HG03060 (cell line): ENCODE data around the gene GLCCI1.

Source experiments
- ATAC-seq: cut with Tn5 transposase; IDR thresholded peaks from one replicate; pipeline ENCODE4 v1.9.1; 2021; ENCODE audit warnings: low read depth, moderate number of reproducible peaks; ENCODE audit not compliant: unreplicated experiment

Gene GLCCI1

GRCh38 chr7:7968544-7969305 is at the start of gene GLCCI1:
TSS of gene GLCCI1 (plus strand) at chr7:7968796. CDS start at chr7:7969351, 555 bp downstream.
- peak; percentile 85 for ATAC-seq

- no peak for ATAC-seq
Observed at GRCh38 chr7:7919449-7919945, 49.1 kb upstream of the GLCCI1 start.

DNA sequence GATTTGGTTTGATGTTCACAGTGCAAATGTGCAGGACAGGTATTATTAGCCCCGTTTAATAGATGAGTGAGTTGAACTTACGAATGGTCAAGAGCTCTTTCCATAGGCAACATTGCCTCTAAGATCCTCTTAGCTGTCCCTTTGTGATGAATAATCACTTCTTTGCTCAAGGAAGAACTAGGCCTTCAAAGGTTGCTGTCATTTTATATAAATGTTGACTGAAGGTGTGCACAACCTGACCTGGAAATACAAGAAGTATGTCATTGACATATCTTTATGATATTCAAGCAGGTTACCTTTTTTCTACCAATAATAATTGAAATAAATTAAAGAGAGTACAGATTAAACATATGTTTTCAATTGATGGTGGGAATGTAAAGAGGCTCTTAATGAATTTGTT is 48.5 kb upstream of the GLCCI1 start:
- no peak for ATAC-seq

DNA sequence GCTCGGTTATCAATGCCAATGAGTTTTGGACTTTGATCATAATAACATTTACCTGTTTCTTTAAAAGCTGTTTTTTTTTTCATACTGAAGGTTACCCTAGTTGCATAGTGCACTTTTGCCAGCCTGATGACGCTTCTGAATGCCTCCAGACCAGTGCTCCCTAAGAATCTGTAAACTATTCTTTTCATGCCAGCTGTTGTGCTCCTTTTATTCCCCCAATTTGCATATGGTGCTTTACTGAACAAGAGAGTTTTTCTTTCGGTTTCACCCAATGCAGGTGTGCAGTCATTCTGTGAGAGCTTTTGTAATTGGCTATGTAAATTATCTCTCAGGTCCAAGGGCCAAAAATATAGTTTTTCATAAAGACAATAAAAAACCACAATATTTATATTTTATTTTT is 48.1 kb upstream of the GLCCI1 start:
- peak; percentile 91 for ATAC-seq

- no peak for ATAC-seq
Observed at GRCh38 chr7:7921830-7922229, 46.8 kb upstream of the GLCCI1 start.

DNA sequence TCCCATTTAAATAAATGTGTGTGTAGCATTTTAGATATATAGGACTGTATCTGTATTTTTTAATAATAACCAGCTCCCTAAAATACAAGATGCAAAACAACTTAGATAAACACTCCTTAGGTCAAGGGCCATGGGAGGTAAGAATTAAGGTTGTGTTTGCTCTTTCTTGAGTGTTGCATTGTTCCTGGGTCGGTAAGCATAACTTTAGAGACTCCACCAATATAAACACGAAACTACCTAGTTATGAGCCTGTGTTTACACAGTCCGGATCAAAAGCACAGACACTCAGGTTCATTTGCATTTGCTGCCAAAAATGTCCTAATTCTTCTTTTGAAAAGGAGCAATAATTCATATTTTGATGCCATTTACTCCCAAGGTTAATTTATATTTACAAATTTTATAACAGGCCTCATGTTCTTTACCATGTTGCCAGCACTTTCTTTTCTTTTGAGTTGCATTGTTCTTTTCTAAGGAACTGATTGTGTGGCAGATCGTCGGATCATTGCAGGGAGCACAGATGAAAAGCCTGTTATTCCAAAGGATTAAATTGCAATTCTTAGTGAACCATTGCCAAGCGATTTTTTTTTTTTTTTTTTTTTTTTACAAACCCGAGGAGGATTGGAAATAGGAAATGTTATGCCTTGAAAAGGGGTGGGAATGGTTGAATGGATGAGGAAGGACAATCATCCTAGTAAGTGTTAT is 45.8 kb upstream of the GLCCI1 start:
- no peak for ATAC-seq

DNA sequence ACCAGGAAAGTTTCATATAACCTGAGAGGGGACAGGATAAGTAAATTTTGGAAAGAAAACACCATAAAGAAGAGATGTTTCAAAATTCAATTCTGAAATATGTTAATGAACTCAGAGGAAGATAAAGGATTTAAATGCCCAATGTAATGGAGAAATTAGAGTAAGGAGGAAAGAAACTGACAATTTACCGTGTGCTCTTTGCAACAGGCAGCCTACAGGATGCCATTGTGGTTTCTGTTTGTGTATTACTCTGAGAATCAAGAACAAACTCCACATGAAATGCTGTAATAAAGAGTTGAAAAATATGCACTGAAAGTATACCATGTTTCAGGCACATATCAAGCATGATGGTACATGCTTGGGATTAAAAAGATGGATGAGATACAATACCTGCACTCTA is 44.8 kb upstream of the GLCCI1 start:
- no peak for ATAC-seq

GRCh38 chr7:7924303-7924702 is 44.3 kb upstream of the GLCCI1 start:
- ATAC-seq, result no peak

DNA sequence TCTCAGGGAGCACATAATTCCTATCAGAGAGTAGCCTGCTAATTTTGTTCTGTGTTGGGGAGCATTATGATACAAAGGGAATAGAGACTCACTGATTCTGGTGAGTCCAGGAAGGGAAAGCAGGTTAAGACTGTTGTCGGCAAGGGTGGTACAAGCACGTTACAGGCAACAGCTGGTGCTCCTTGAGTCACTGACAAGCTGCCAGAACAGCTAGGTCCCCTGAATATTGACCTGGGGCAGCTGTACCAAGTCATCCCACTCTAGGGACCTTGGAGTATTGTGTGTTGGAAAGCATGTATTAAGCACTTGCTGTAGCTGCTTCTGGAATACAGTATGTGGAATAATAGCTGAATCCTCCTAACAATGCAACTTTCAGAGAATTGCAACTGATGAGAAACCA is 37.0 kb upstream of the GLCCI1 start:
- ATAC-seq, result no peak

DNA sequence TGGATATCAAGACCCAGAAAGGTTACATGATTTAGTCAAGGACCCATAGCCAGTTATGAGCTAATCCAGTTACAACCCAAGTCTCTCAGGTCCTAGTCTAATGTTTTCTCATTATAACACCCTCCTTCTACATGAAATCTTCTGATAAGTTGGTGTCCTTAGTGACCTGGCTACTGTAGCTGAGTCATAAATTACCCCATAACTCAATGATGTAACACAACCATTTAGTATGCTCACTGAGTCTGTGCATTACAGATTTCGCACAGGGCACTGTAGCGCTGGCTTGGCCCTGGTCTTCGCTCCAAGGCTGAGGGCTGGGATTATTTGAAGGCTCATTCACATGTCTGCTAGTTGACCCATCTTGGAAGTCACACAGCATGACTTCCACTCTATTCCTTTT is 36.0 kb upstream of the GLCCI1 start:
- no peak for ATAC-seq

- no peak for ATAC-seq
Observed at GRCh38 chr7:7933915-7934526, 34.6 kb upstream of the GLCCI1 start.

DNA sequence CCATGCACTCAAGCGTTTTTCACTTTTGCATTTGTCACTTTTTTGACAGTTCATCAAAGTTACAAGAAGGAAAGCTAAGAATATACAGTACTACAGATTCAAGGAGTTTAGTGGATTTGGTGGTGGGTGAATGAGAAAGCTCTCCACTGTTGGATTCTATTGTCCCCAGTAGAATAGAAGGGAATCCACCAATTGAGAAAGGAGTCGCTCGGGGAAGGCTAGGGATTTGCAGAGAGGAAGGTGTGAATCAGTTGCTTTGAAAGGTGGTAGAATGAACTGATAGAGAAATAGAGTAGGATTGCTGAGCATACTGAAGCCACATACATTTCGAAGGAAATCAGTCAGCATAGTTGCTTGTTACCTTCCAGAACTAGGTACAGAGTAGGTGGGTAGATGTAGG is 33.7 kb upstream of the GLCCI1 start:
- ATAC-seq, result no peak

GRCh38 chr7:7938471-7938870 is 30.1 kb upstream of the GLCCI1 start:
- ATAC-seq, result no peak

DNA sequence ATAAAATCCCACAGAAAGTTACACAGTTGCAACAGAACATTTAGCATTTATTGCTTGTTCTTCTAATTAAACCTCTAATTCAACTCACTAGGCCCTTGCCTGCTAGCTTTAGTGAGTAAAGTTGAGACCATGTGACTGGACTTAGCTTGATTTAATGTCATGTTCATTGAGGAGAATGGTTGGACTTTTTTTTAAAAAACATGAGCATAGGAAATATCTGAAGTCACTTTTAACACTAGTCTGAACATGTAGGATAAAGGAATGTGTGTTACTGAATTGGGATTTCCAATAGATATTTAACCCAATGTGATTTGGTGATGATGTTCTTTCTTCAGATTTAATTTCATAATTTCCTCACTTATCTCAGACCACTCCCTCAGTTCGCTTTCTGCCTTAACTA is 24.6 kb upstream of the GLCCI1 start:
- ATAC-seq, result no peak

DNA sequence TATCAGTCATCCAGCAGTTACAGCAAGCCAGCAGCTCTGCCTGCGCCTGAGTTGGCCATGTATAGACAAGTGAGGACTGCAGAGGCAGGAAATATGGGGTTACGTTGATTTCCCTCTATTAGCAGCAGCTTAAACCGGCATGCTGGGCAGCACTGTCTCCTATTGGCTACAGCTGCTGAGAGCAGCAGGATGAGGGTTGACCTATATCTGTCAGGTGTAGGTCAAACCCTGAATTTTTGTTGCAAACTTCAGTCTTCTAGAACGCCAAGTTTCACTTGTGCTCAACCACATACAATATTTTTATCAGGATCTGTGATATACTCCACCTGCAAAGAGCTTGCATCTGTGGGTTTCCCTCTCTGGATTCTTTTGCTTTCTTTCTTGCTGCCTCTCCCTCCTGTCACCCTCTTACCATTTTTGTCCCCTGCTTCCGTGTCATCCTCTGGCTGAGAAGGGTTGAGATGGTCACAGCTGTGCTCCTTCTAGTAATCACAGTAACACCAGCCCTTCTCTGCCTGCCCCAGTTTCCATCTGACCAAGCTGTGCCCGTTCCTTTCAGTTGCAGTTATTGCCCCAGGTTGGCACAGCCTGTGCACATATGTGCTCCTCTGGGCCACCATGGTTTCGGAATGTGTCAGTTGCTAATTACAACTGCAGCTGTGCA is 23.8 kb upstream of the GLCCI1 start:
- ATAC-seq, result peak; percentile 83

GRCh38 chr7:7946486-7946885 is 22.1 kb upstream of the GLCCI1 start:
- no peak for ATAC-seq

GRCh38 chr7:7948232-7948631 is 20.4 kb upstream of the GLCCI1 start:
- ATAC-seq, result no peak

- ATAC-seq, result no peak
Observed at GRCh38 chr7:7953806-7954205, 14.8 kb upstream of the GLCCI1 start.

DNA sequence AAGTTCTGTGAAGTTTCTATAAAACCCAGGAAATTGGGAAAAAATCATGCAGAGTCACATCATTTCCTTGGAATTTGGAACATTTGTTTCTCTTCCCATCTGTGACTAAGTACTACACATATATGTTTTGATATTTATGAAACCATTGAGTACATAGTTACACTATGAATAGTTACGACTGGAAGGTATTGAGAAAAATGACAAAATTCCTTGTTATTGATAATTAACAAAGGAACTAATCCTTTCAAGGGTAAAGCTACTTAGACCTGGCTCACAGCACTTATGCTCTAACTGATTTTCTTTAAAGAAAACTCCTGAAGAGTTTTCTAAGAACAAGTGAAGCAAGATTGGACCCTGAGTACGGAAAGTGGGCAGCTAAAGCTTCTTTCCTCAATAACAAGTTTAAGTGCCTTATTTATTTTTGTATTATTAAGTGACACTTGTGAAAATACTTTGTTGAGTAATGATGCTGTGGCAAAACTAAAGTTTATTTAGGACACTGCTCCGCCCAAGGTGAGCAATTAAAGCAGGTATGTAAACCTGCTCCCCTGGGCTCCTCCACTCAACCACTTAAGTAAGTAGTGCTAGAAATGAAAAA is 12.0 kb upstream of the GLCCI1 start:
- ATAC-seq, result no peak

DNA sequence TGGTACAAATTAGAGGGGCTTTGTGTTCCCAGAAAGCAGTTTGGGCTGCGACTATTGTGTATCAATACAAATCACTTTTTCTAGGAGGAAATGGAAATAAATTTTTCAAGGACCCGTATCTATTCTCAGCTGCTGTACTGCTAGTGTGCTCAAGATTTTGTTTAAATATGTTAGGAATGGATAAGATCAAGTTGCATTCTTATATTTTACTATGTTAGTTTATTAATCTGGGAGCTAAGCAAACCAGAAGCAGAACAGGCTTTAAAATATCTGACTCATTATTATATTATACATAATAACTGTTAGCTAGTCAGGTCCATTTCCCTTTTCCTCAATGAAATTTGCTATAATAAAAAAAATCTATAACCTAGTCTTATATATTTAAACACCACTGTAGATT is 11.1 kb upstream of the GLCCI1 start:
- ATAC-seq, result no peak
